ENCODE measurements around the gene SPATA13. TPM values are rescaled to one million over a fixed set of nuclear protein-coding genes. Genes with fewer than 3 reads are reported as not detected.
"Not testable (repeated sequence)": the region's sequence is repeated elsewhere in the genome, so short reads cannot be mapped to it uniquely, and the experiment has no call there.

Gene SPATA13
- total and polyA plus RNA-seq, 4 donors = 29.7 to 41.3 (median 31.8) TPM

GRCh38 chr13:24301434-24301833, 140.9 kb downstream of the SPATA13 start:
- no peaks in the 10 kb centered on the region for H3K27me3 ChIP-seq (ENCODE audit: control insufficient read depth, insufficient read depth, low read length)
- H3K4me1 ChIP-seq (ENCODE audit: control insufficient read depth, insufficient read depth, low read length) = no peaks in the 10 kb centered on the region
- no peaks in the 10 kb centered on the region for H3K9me3 ChIP-seq (ENCODE audit: control insufficient read depth, insufficient read depth, low read length)
- 94% methylated on average over 8 of the region's 12 CpGs for WGBS (ENCODE audit: insufficient coverage)
- H3K36me3 ChIP-seq (ENCODE audit: control insufficient read depth, insufficient read depth, low read length) = peaks cover 55% of the 10 kb centered on the region
- no peak overlapping the region for H3K27ac ChIP-seq (ENCODE audit: low read depth, low read length)
- DNase-seq (ENCODE audit: low read depth in 4 of 6, low spot score in 6 of 6) = no peak
- no peak overlapping the region for H3K4me3 ChIP-seq (ENCODE audit: low read depth, low read length)

DNA sequence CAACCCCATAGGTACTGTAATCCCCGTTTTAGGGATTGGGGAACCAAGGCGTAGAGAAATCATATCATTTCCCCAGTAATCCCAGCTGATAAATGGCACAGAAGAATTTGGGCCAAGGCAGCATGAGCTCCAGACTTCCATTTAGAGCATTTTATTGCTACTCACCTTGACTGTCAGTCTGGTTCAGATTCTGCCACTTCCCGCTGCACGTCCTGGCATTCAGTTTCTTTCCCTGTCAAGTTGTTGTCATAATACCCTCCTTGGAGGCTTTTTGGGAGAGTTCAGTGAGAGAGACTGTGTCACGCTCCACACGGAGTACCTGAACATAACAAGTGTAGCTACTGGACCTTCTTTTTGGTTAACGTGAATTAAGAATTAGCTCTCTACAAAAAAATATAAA, 141.4 kb downstream of the SPATA13 start:
- 100% methylated on average over 4 of the region's 7 CpGs for WGBS (ENCODE audit: insufficient coverage)

GRCh38 chr13:24304620-24305019, 144.1 kb downstream of the SPATA13 start:
- Histone ChIP-seq H3K36me3 (ENCODE audit: control insufficient read depth, insufficient read depth, low read length) (peaks cover 46% of the 10 kb centered on the region), H3K9me3 (ENCODE audit: control insufficient read depth, insufficient read depth, low read length) (no peaks in the 10 kb centered on the region), H3K4me1 (ENCODE audit: control insufficient read depth, insufficient read depth, low read length) (peaks cover 8% of the 10 kb centered on the region), H3K27ac (ENCODE audit: low read depth, low read length) (no peak overlapping the region), H3K27me3 (ENCODE audit: control insufficient read depth, insufficient read depth, low read length) (no peaks in the 10 kb centered on the region), H3K4me3 (ENCODE audit: low read depth, low read length) (no peak overlapping the region)
- no peak for DNase-seq (ENCODE audit: low read depth in 4 of 6, low spot score in 6 of 6)
- WGBS (ENCODE audit: insufficient coverage) = 93% methylated on average over 1 of the region's 5 CpGs

More for the DNA sequence above, 141.4 kb downstream of the SPATA13 start:
- no peaks in the 10 kb centered on the region for H3K27me3 ChIP-seq (ENCODE audit: control insufficient read depth, insufficient read depth, low read length)
- H3K27ac ChIP-seq (ENCODE audit: low read depth, low read length) = no peak overlapping the region
- DNase-seq (ENCODE audit: low read depth in 4 of 6, low spot score in 6 of 6) = no peak
- no peaks in the 10 kb centered on the region for H3K4me1 ChIP-seq (ENCODE audit: control insufficient read depth, insufficient read depth, low read length)
- no peak overlapping the region for H3K4me3 ChIP-seq (ENCODE audit: low read depth, low read length)
- H3K36me3 ChIP-seq (ENCODE audit: control insufficient read depth, insufficient read depth, low read length) = peaks cover 50% of the 10 kb centered on the region
- H3K9me3 ChIP-seq (ENCODE audit: control insufficient read depth, insufficient read depth, low read length) = no peaks in the 10 kb centered on the region

DNA sequence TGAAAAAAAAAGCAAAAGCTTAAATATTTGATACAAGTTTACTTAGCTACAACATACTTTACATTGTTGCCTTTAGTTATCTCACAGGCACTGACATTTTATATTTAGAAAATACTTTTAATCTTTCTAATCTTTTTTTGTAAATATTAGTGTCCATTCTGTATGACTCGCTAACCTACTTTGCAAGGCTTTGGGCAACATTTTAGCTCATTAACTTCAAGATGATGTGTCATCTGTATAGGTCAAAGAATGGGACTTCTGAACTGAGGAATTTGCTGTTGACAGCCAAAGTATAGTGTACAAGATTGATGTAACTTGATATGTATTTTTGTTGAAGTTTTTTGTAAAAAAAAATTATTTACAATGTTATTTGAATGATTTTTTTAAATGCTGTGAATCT, 146.1 kb downstream of the SPATA13 start:
- no CpG with 5 or more reads among the region's 1 CpG for WGBS (ENCODE audit: insufficient coverage)
- H3K27me3 ChIP-seq (ENCODE audit: control insufficient read depth, insufficient read depth, low read length) = no peaks in the 10 kb centered on the region
- peaks cover 8% of the 10 kb centered on the region for H3K4me1 ChIP-seq (ENCODE audit: control insufficient read depth, insufficient read depth, low read length)
- peaks cover 35% of the 10 kb centered on the region for H3K36me3 ChIP-seq (ENCODE audit: control insufficient read depth, insufficient read depth, low read length)
- H3K27ac ChIP-seq (ENCODE audit: low read depth, low read length) = no peak overlapping the region
- no peak for DNase-seq (ENCODE audit: low read depth in 4 of 6, low spot score in 6 of 6)
- no peak overlapping the region for H3K4me3 ChIP-seq (ENCODE audit: low read depth, low read length)
- H3K9me3 ChIP-seq (ENCODE audit: control insufficient read depth, insufficient read depth, low read length) = no peaks in the 10 kb centered on the region

GRCh38 chr13:24307211-24308067, 146.9 kb downstream of the SPATA13 start:
- H3K36me3 ChIP-seq (ENCODE audit: control insufficient read depth, insufficient read depth, low read length) = peaks cover 32% of the 10 kb centered on the region
- H3K9me3 ChIP-seq (ENCODE audit: control insufficient read depth, insufficient read depth, low read length) = no peaks in the 10 kb centered on the region
- no peaks in the 10 kb centered on the region for H3K27me3 ChIP-seq (ENCODE audit: control insufficient read depth, insufficient read depth, low read length)
- H3K4me3 ChIP-seq (ENCODE audit: low read depth, low read length) = no peak overlapping the region
- peaks cover 8% of the 10 kb centered on the region for H3K4me1 ChIP-seq (ENCODE audit: control insufficient read depth, insufficient read depth, low read length)
- 87% methylated on average over 23 of the region's 27 CpGs for WGBS (ENCODE audit: insufficient coverage)
- DNase-seq (ENCODE audit: low read depth in 4 of 6, low spot score in 6 of 6) = no peak
- H3K27ac ChIP-seq (ENCODE audit: low read depth, low read length) = no peak overlapping the region

- Histone ChIP-seq H3K9me3 (ENCODE audit: control insufficient read depth, insufficient read depth, low read length) (no peaks in the 10 kb centered on the region), H3K4me1 (ENCODE audit: control insufficient read depth, insufficient read depth, low read length) (peaks cover 8% of the 10 kb centered on the region), H3K4me3 (ENCODE audit: low read depth, low read length) (no peak overlapping the region), H3K36me3 (ENCODE audit: control insufficient read depth, insufficient read depth, low read length) (peaks cover 28% of the 10 kb centered on the region), H3K27me3 (ENCODE audit: control insufficient read depth, insufficient read depth, low read length) (no peaks in the 10 kb centered on the region), H3K27ac (ENCODE audit: low read depth, low read length) (no peak overlapping the region)
- WGBS (ENCODE audit: insufficient coverage) = 72% methylated on average over 33 of the region's 33 CpGs
- no peak for DNase-seq (ENCODE audit: low read depth in 4 of 6, low spot score in 6 of 6)
Observed at GRCh38 chr13:24308068-24308445, 147.5 kb downstream of the SPATA13 start.

DNA sequence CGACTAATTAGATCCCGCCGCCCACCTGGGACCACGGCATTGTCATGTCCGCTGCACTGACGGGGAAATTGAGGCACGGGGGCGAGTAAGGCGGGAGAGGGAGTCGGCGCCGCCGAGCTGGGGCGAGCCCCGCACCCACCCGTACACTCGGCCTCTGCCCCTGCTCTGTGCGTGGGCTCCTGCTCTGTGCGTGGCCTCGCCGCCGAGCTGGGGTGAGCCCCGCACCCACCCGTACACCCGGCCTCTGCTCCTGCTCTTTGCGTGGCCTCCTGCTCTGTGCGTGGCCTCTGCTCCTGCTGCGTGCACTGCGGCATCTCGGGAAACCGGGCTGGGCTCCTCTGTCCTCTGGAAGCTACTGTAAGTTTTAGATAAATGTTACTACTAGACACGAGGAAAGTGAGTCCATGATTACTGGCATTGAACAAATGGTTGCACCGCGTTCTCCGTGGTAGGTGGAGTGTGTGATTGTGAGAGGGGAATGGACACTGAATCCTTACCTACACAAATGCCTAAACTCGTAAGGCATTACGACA, 148.0 kb downstream of the SPATA13 start:
- WGBS (ENCODE audit: insufficient coverage) = 88% methylated on average over 27 of the region's 37 CpGs
- H3K36me3 ChIP-seq (ENCODE audit: control insufficient read depth, insufficient read depth, low read length) = peaks cover 23% of the 10 kb centered on the region
- H3K27me3 ChIP-seq (ENCODE audit: control insufficient read depth, insufficient read depth, low read length) = no peaks in the 10 kb centered on the region
- H3K4me1 ChIP-seq (ENCODE audit: control insufficient read depth, insufficient read depth, low read length) = peaks cover 8% of the 10 kb centered on the region
- H3K4me3 ChIP-seq (ENCODE audit: low read depth, low read length) = no peak overlapping the region
- no peaks in the 10 kb centered on the region for H3K9me3 ChIP-seq (ENCODE audit: control insufficient read depth, insufficient read depth, low read length)
- no peak for DNase-seq (ENCODE audit: low read depth in 4 of 6, low spot score in 6 of 6)
- H3K27ac ChIP-seq (ENCODE audit: low read depth, low read length) = no peak overlapping the region

DNA sequence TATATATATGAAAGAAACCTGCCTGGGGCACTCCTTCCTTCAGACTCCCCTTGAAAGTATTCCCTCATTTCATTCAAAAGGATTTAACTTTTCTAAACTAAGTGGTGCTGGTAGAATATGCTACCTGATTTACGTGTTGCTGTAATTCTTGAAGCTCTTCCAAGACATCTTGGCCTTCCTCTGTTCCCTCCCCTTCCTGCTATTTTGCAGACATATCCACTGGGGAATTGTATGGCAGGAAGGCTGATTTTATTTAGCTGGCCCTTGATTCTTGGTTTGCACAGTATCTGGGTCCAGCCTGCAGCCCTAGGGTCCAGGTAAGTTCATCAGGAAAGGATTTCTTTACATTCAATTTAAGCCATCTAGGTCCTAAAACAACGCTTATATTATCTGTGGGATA, 148.8 kb downstream of the SPATA13 start, which contains the start of gene C1QTNF9:
TSS of gene C1QTNF9 (plus strand) at position 281 of the 400 bp plus-strand sequence. CDS start 6,424 bp downstream, outside the sequence.
- WGBS (ENCODE audit: insufficient coverage) = no CpG with 5 or more reads among the region's 2 CpGs
- H3K9me3 ChIP-seq (ENCODE audit: control insufficient read depth, insufficient read depth, low read length); H3K4me3 ChIP-seq (ENCODE audit: low read depth, low read length); H3K27ac ChIP-seq (ENCODE audit: low read depth, low read length); H3K27me3 ChIP-seq (ENCODE audit: control insufficient read depth, insufficient read depth, low read length); H3K4me1 ChIP-seq (ENCODE audit: control insufficient read depth, insufficient read depth, low read length); DNase-seq (ENCODE audit: low read depth in 4 of 6, low spot score in 6 of 6): not testable (repeated sequence)
- peaks cover 22% of the 10 kb centered on the region for H3K36me3 ChIP-seq (ENCODE audit: control insufficient read depth, insufficient read depth, low read length)

GRCh38 chr13:24313439-24313838, 152.9 kb downstream of the SPATA13 start:
- Histone ChIP-seq H3K27ac (ENCODE audit: low read depth, low read length) (no peak overlapping the region), H3K4me3 (ENCODE audit: low read depth, low read length) (no peak overlapping the region), H3K4me1 (ENCODE audit: control insufficient read depth, insufficient read depth, low read length) (no peaks in the 10 kb centered on the region), H3K36me3 (ENCODE audit: control insufficient read depth, insufficient read depth, low read length) (peaks cover 2% of the 10 kb centered on the region), H3K9me3 (ENCODE audit: control insufficient read depth, insufficient read depth, low read length) (no peaks in the 10 kb centered on the region), H3K27me3 (ENCODE audit: control insufficient read depth, insufficient read depth, low read length) (no peaks in the 10 kb centered on the region)
- WGBS (ENCODE audit: insufficient coverage) = no CpG with 5 or more reads among the region's 5 CpGs
- DNase-seq (ENCODE audit: low read depth in 4 of 6, low spot score in 6 of 6) = peak in 2 of 6 donors; percentile 66 to 75

- H3K27me3 ChIP-seq (ENCODE audit: control insufficient read depth, insufficient read depth, low read length); H3K27ac ChIP-seq (ENCODE audit: low read depth, low read length); H3K4me1 ChIP-seq (ENCODE audit: control insufficient read depth, insufficient read depth, low read length); H3K4me3 ChIP-seq (ENCODE audit: low read depth, low read length); H3K9me3 ChIP-seq (ENCODE audit: control insufficient read depth, insufficient read depth, low read length); DNase-seq (ENCODE audit: low read depth in 4 of 6, low spot score in 6 of 6); H3K36me3 ChIP-seq (ENCODE audit: control insufficient read depth, insufficient read depth, low read length): not testable (repeated sequence)
- 85% methylated on average over 5 of the region's 10 CpGs for WGBS (ENCODE audit: insufficient coverage)
Observed at GRCh38 chr13:24317835-24318234, 157.3 kb downstream of the SPATA13 start.

All from spinal cord (tissue), 10 donors.